DOHH2 (cell line): ENCODE results near the gene ATP8B4.

Source experiments
- EZH2phosphoT487 ChIP-seq: fragments of 200-600 bp; sonication (generic); IDR thresholded peaks from 2 replicates; pipeline ENCODE4 v1.6.1; 2017; ENCODE audit warnings: borderline replicate concordance, mild to moderate bottlenecking, antibody characterized with exemption, low read length, moderate library complexity, mixed read lengths
- TF ChIP-seq, protein P1 (sequence below): fragments of 200-600 bp; sonication (generic); IDR thresholded peaks from one replicate; pipeline ENCODE4 v1.5.1; 2014; ENCODE audit warnings: antibody characterized with exemption, mild to moderate bottlenecking, low read depth, low read length; ENCODE audit not compliant: poor library complexity, severe bottlenecking

DNA sequence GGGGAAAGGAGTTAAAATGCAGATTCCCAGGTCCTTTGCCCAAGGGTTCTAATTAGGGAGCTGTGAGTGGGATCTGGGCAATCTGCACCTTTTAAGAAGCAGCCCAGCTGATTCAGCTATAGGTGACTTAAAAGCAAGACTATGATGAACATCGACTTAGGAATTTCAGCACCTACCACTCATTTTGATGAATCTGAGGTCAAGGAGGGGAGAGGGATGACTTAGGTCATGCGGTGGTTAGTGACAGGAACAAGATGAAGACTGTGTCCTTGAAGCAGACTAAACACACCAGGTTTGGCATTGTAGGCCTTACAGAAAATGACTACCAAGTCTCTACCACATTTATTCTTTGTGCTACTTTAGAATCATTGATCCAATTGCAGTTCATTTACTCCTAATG is 301.9 kb downstream of the ATP8B4 start:
- TF ChIP-seq, protein P1, sequence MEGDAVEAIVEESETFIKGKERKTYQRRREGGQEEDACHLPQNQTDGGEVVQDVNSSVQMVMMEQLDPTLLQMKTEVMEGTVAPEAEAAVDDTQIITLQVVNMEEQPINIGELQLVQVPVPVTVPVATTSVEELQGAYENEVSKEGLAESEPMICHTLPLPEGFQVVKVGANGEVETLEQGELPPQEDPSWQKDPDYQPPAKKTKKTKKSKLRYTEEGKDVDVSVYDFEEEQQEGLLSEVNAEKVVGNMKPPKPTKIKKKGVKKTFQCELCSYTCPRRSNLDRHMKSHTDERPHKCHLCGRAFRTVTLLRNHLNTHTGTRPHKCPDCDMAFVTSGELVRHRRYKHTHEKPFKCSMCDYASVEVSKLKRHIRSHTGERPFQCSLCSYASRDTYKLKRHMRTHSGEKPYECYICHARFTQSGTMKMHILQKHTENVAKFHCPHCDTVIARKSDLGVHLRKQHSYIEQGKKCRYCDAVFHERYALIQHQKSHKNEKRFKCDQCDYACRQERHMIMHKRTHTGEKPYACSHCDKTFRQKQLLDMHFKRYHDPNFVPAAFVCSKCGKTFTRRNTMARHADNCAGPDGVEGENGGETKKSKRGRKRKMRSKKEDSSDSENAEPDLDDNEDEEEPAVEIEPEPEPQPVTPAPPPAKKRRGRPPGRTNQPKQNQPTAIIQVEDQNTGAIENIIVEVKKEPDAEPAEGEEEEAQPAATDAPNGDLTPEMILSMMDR = no peak
- TF ChIP-seq EZH2phosphoT487 = no peak
